Osteoblast (primary cell): ENCODE measurements around the gene ADGRV1. TPM values are rescaled to one million over a fixed set of nuclear protein-coding genes. Genes with fewer than 3 reads are reported as not detected.

ENCODE experiments used
- DNase-seq: peaks from one replicate; pipeline ENCODE4 v3.0.0; 2011; ENCODE audit warnings: low spot score, mixed read lengths; ENCODE audit not compliant: insufficient read length; ENCODE audit errors: missing footprints
- H2AFZ ChIP-seq: 2 replicates; pipeline ENCODE4 v1.6.0; 2011; ENCODE audit warnings: mild to moderate bottlenecking, low read length
- H3K27ac ChIP-seq: 2 replicates; pipeline ENCODE4 v1.5.1; 2011; ENCODE audit warnings: mild to moderate bottlenecking, low read depth, low read length, moderate library complexity
- H3K27me3 ChIP-seq: 2 replicates; pipeline ENCODE4 v1.6.0; 2012; ENCODE audit warnings: mild to moderate bottlenecking, control low read depth, inconsistent platforms, low read length, moderate library complexity; ENCODE audit not compliant: insufficient read depth
- H3K36me3 ChIP-seq: 2 replicates; pipeline ENCODE4 v1.5.1; 2011; ENCODE audit warnings: mild to moderate bottlenecking, low read length, control low read depth, moderate library complexity; ENCODE audit not compliant: insufficient read depth
- H3K4me1 ChIP-seq: 2 replicates; pipeline ENCODE4 v1.5.1; 2011; ENCODE audit warnings: mild to moderate bottlenecking, low read length, control low read depth, moderate library complexity; ENCODE audit not compliant: insufficient read depth
- H3K4me2 ChIP-seq: 2 replicates; pipeline ENCODE4 v1.6.0; 2011; ENCODE audit warnings: mild to moderate bottlenecking, low read length; ENCODE audit not compliant: insufficient read depth
- H3K4me3 ChIP-seq: fragments of 200-600 bp; sonication (generic); 3 replicates; pipeline ENCODE4 v1.5.1; 2012; ENCODE audit warnings: mild to moderate bottlenecking, low read length, inconsistent platforms; ENCODE audit not compliant: insufficient read depth
- H3K79me2 ChIP-seq: 2 replicates; pipeline ENCODE4 v1.6.0; 2012; ENCODE audit warnings: mild to moderate bottlenecking, low read length, control low read depth, inconsistent platforms; ENCODE audit not compliant: insufficient read depth
- H3K9me3 ChIP-seq: 2 replicates; pipeline ENCODE4 v1.5.1; 2011; ENCODE audit warnings: low read depth, low read length, control low read depth
- H4K20me1 ChIP-seq: 2 replicates; pipeline ENCODE4 v1.6.0; 2012; ENCODE audit warnings: mild to moderate bottlenecking, low read length, control low read depth; ENCODE audit not compliant: insufficient read depth
- total RNA-seq: library from RNA; depleted of rRNA; stranded (reverse); fragments of >200 nt; gene quantifications from 2 replicates; pipeline ENCODE4 v1.2.3, GENCODE V29; 2012
- TF ChIP-seq, protein P1 (sequence below): IDR thresholded peaks from 2 replicates; pipeline ENCODE4 v1.5.1; 2011; ENCODE audit warnings: mild to moderate bottlenecking, low read depth, low read length, moderate library complexity; ENCODE audit errors: extremely low read depth

The ADGRV1 gene
- total RNA-seq, 1 donor: under 0.01 TPM

- Histone ChIP-seq H3K27ac (no peak overlapping the region), H2AFZ (no peak overlapping the region), H3K9me3 (no peaks in the 10 kb centered on the region), H3K27me3 (no peaks in the 10 kb centered on the region), H3K4me3 (no peak overlapping the region), H3K36me3 (no peaks in the 10 kb centered on the region), H4K20me1 (no peaks in the 10 kb centered on the region), H3K4me1 (no peaks in the 10 kb centered on the region), H3K4me2 (no peak overlapping the region), H3K79me2 (no peaks in the 10 kb centered on the region)
- TF ChIP-seq, protein P1, sequence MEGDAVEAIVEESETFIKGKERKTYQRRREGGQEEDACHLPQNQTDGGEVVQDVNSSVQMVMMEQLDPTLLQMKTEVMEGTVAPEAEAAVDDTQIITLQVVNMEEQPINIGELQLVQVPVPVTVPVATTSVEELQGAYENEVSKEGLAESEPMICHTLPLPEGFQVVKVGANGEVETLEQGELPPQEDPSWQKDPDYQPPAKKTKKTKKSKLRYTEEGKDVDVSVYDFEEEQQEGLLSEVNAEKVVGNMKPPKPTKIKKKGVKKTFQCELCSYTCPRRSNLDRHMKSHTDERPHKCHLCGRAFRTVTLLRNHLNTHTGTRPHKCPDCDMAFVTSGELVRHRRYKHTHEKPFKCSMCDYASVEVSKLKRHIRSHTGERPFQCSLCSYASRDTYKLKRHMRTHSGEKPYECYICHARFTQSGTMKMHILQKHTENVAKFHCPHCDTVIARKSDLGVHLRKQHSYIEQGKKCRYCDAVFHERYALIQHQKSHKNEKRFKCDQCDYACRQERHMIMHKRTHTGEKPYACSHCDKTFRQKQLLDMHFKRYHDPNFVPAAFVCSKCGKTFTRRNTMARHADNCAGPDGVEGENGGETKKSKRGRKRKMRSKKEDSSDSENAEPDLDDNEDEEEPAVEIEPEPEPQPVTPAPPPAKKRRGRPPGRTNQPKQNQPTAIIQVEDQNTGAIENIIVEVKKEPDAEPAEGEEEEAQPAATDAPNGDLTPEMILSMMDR: no peak
- no peak for DNase-seq
Observed at GRCh38 chr5:90997082-90997481, 438.5 kb downstream of the ADGRV1 start.

DNA sequence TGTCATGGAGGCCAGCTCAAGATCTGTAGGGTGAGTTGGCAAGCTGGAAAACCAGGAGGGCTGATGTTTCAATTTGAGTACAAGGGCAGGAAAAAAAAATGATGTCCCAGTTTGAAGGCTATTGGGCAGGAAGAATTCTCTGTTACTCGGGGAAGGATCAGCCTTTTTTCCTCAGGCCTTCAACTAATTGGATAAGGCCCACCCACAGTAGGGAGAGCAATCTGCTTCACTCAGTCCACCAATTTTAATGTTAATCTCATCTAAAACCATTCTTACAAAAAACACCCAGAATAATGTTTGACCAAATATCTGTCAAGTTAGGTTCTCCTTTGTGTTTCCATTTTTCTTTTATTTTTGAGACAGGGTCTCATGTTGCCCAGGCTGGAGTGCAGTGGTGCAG lies 442.1 kb downstream of the ADGRV1 start:
- Histone ChIP-seq H4K20me1 (no peaks in the 10 kb centered on the region), H3K79me2 (no peaks in the 10 kb centered on the region), H3K4me2 (no peak overlapping the region), H3K36me3 (no peaks in the 10 kb centered on the region), H3K4me1 (no peaks in the 10 kb centered on the region), H3K27me3 (no peaks in the 10 kb centered on the region), H3K4me3 (no peak overlapping the region), H3K27ac (no peak overlapping the region), H3K9me3 (no peaks in the 10 kb centered on the region), H2AFZ (no peak overlapping the region)
- TF ChIP-seq, protein P1: no peak
- no peak for DNase-seq

DNA sequence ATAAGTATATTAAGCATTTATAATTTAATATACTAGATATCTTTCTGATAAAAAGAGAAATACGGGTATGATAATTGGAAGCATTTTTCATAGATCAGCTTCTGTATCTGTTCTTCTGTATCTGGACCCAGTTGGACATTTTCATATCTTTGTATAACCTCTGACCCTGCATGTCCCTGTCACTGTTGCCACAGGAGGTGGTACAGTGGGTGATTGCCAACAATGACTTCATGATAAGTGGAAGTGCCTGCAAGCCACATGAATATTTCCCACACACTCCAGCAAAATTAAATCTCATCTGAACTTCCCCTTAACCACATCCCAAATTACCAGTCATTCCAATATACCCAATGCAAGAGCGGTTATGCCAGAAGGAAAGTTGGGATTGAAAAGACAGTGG lies 448.1 kb downstream of the ADGRV1 start:
- Histone ChIP-seq H3K4me1 (no peaks in the 10 kb centered on the region), H3K36me3 (no peaks in the 10 kb centered on the region), H3K4me2 (no peak overlapping the region), H2AFZ (no peak overlapping the region), H3K27ac (no peak overlapping the region), H3K9me3 (no peaks in the 10 kb centered on the region), H3K79me2 (no peaks in the 10 kb centered on the region), H4K20me1 (no peaks in the 10 kb centered on the region), H3K27me3 (no peaks in the 10 kb centered on the region), H3K4me3 (no peak overlapping the region)
- no peak for DNase-seq
- TF ChIP-seq, protein P1: no peak

GRCh38 chr5:91007251-91007650 lies 448.7 kb downstream of the ADGRV1 start:
- Histone ChIP-seq H2AFZ (no peak overlapping the region), H3K79me2 (no peaks in the 10 kb centered on the region), H3K4me3 (no peak overlapping the region), H4K20me1 (no peaks in the 10 kb centered on the region), H3K4me1 (no peaks in the 10 kb centered on the region), H3K4me2 (no peak overlapping the region), H3K36me3 (no peaks in the 10 kb centered on the region), H3K27ac (no peak overlapping the region), H3K27me3 (no peaks in the 10 kb centered on the region), H3K9me3 (no peaks in the 10 kb centered on the region)
- no peak for DNase-seq
- TF ChIP-seq, protein P1: peak; percentile 4
